Muscle of leg (tissue), 11 donors: ENCODE data around the gene P3H3. TPM values are rescaled to one million over a fixed set of nuclear protein-coding genes. Genes with fewer than 3 reads are reported as not detected.

Source experiments
- DNase-seq: peaks from one replicate; pipeline ENCODE4 v3.0.0; 2013
- H3K27ac ChIP-seq: one replicate; pipeline ENCODE4 v1.5.1; 2013; ENCODE audit warnings: mild to moderate bottlenecking, low read length, control low read depth
- H3K27me3 ChIP-seq: one replicate; pipeline ENCODE4 v1.6.1; 2013; ENCODE audit warnings: low read length; ENCODE audit not compliant: control insufficient read depth, insufficient read depth
- H3K36me3 ChIP-seq: one replicate; pipeline ENCODE4 v1.6.1; 2013; ENCODE audit warnings: low read length; ENCODE audit not compliant: control insufficient read depth, insufficient read depth
- H3K4me1 ChIP-seq: one replicate; pipeline ENCODE4 v1.6.1; 2013; ENCODE audit warnings: low read length; ENCODE audit not compliant: control insufficient read depth, insufficient read depth
- H3K4me3 ChIP-seq: one replicate; pipeline ENCODE4 v1.5.1; 2013; ENCODE audit warnings: low read length, control low read depth
- H3K9me3 ChIP-seq: replicated peaks from 2 replicates; pipeline ENCODE4 v1.6.1; 2013; ENCODE audit warnings: low read depth, low read length; ENCODE audit not compliant: control insufficient read depth
- WGBS: methylation state at CpG from one replicate; pipeline ENCODE4 v1.1.5; 2013; ENCODE audit warnings: missing lambda C conversion rate; ENCODE audit not compliant: insufficient coverage; 5-methylcytosine and 5-hydroxymethylcytosine counted together
- polyA plus RNA-seq, 8 donors: library from polyadenylated mRNA; unstranded; fragments of 120-200 nt; gene quantifications; one replicate each; pipeline versions ENCODE4 v1.2.1 to v1.2.3, GENCODE V29; 2013; ENCODE audit warnings: inconsistent platforms in 1 of 8, low replicate concordance in 1 of 8; ENCODE audit not compliant: insufficient read length in 8 of 8, insufficient read depth in 1 of 8
- total RNA-seq: library from RNA; stranded (reverse); fragments of 120-200 nt; gene quantifications from one replicate; pipeline ENCODE4 v1.2.4, GENCODE V29; 2013

Gene P3H3
- total and polyA plus RNA-seq, 9 donors, result 23.1 to 70.5 (median 46.4) TPM

DNA sequence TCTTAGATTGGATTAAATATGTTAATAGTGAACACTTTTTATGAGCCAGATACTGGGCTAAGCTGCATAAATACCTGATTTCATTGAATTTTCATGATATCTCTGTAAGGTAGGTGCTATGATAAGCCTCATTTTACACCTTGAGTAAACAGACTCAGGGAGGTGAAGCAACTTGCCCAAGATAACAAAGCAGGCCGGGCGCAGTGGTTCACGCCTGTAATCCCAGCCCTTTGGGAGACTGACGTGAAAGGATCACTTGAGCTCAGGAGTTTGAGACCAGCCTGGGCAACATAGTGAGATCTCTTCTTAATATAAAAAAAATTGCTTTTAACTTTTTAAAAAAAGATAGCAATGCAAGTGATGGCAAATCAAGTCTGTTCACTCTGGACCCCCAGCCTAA lies 13.9 kb downstream of the P3H3 start:
- WGBS, result no CpG with 5 or more reads among the region's 4 CpGs
- Histone ChIP-seq H3K36me3 (peaks cover 58% of the 10 kb centered on the region), H3K9me3 (no peaks in the 10 kb centered on the region)

GRCh38 chr12:6843118-6843902 lies 15.1 kb downstream of the P3H3 start:
- peaks cover 55% of the 10 kb centered on the region for H3K36me3 ChIP-seq

More for the DNA sequence above, 13.9 kb downstream of the P3H3 start:
- Histone ChIP-seq H3K27ac (no peak overlapping the region), H3K27me3 (no peaks in the 10 kb centered on the region), H3K4me3 (no peak overlapping the region), H3K4me1 (peaks cover 28% of the 10 kb centered on the region)
- no peak for DNase-seq

GRCh38 chr12:6845395-6845794 lies 17.2 kb downstream of the P3H3 start:
- Histone ChIP-seq H3K27me3 (no peaks in the 10 kb centered on the region), H3K4me1 (peaks cover 23% of the 10 kb centered on the region), H3K36me3 (peaks cover 55% of the 10 kb centered on the region), H3K27ac (no peak overlapping the region), H3K9me3 (no peaks in the 10 kb centered on the region), H3K4me3 (no peak overlapping the region)
- no peak for DNase-seq
- WGBS, result 83% methylated on average over 17 of the region's 17 CpGs

More at GRCh38 chr12:6843118-6843902, 15.1 kb downstream of the P3H3 start:
- DNase-seq, result no peak
- 77% methylated on average over 9 of the region's 16 CpGs for WGBS
- Histone ChIP-seq H3K27ac (no peak overlapping the region), H3K4me3 (no peak overlapping the region), H3K4me1 (peaks cover 28% of the 10 kb centered on the region), H3K9me3 (no peaks in the 10 kb centered on the region), H3K27me3 (no peaks in the 10 kb centered on the region)

- Histone ChIP-seq H3K36me3 (peaks cover 59% of the 10 kb centered on the region), H3K27me3 (no peaks in the 10 kb centered on the region), H3K9me3 (no peaks in the 10 kb centered on the region), H3K4me1 (peaks cover 21% of the 10 kb centered on the region), H3K4me3 (no peak overlapping the region), H3K27ac (no peak overlapping the region)
- WGBS, result 81% methylated on average over 4 of the region's 7 CpGs
- no peak for DNase-seq
These were observed 18.2 kb downstream of the P3H3 start for GRCh38 chr12:6846316-6846869.

DNA sequence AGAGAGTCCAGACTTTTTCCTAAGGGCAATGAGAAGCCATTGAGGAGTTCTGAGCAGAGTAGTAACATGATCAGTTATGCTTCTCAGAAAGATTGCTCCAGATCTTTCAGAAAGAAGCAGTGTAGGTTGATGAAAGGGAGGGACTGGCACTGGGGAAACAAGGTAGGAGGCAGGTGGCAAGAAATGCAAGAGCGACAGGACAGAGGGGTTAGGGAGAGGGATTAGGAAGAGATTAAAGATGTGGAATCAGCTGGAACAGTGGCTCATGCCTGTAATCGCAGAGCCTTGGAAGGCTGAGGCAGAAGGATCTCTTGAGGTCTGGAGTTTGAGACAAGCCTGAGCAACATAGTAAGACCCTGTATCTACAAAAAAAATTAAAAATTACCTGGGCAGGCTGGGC lies 19.5 kb downstream of the P3H3 start:
- Histone ChIP-seq H3K27ac (no peak overlapping the region), H3K4me1 (peaks cover 17% of the 10 kb centered on the region), H3K36me3 (peaks cover 59% of the 10 kb centered on the region), H3K9me3 (no peaks in the 10 kb centered on the region), H3K27me3 (no peaks in the 10 kb centered on the region), H3K4me3 (no peak overlapping the region)
- WGBS, result 100% methylated on average over 1 of the region's 2 CpGs
- DNase-seq, result no peak

DNA sequence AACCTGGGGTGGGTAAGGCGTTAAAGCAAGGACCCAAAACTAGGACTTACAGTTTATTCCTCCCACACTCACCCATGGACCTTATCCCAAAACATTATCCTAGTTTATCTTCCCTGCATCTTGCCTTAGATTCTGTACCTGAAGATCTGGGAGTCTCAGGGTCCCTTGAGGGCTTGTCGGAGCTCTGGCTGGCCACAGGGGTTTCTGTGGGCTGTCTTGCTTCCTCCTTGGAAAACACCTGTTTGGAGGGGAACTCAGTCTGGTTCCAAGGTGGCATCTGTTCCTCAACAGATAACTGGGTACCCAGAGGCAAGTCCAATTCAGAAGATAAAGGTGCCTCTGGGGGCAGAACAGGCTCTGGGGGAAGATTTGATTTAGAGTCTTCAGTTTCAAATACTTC lies 21.2 kb downstream of the P3H3 start:
- Histone ChIP-seq H3K4me1 (peaks cover 24% of the 10 kb centered on the region), H3K27ac (no peak overlapping the region), H3K36me3 (peaks cover 60% of the 10 kb centered on the region), H3K27me3 (no peaks in the 10 kb centered on the region), H3K4me3 (no peak overlapping the region), H3K9me3 (no peaks in the 10 kb centered on the region)
- DNase-seq, result no peak
- WGBS, result 57% methylated on average over 1 of the region's 2 CpGs

- peak overlapping the region; percentile 49 for H3K4me3 ChIP-seq
- DNase-seq, result no peak
- peaks cover 58% of the 10 kb centered on the region for H3K36me3 ChIP-seq
- H3K27ac ChIP-seq, result no peak overlapping the region
- no peaks in the 10 kb centered on the region for H3K9me3 ChIP-seq
- no peaks in the 10 kb centered on the region for H3K27me3 ChIP-seq
- 55% methylated on average over 2 of the region's 10 CpGs for WGBS
- peaks cover 24% of the 10 kb centered on the region for H3K4me1 ChIP-seq
These were observed 21.9 kb downstream of the P3H3 start for GRCh38 chr12:6849976-6850560.

GRCh38 chr12:6850796-6851152 lies 22.6 kb downstream of the P3H3 start:
- WGBS, result 19% methylated on average over 9 of the region's 16 CpGs
- no peaks in the 10 kb centered on the region for H3K27me3 ChIP-seq
- H3K27ac ChIP-seq, result peak overlapping the region; percentile 43
- H3K9me3 ChIP-seq, result no peaks in the 10 kb centered on the region
- DNase-seq, result no peak
- H3K4me3 ChIP-seq, result peak overlapping the region; percentile 49
- peaks cover 24% of the 10 kb centered on the region for H3K4me1 ChIP-seq
- peaks cover 59% of the 10 kb centered on the region for H3K36me3 ChIP-seq

DNA sequence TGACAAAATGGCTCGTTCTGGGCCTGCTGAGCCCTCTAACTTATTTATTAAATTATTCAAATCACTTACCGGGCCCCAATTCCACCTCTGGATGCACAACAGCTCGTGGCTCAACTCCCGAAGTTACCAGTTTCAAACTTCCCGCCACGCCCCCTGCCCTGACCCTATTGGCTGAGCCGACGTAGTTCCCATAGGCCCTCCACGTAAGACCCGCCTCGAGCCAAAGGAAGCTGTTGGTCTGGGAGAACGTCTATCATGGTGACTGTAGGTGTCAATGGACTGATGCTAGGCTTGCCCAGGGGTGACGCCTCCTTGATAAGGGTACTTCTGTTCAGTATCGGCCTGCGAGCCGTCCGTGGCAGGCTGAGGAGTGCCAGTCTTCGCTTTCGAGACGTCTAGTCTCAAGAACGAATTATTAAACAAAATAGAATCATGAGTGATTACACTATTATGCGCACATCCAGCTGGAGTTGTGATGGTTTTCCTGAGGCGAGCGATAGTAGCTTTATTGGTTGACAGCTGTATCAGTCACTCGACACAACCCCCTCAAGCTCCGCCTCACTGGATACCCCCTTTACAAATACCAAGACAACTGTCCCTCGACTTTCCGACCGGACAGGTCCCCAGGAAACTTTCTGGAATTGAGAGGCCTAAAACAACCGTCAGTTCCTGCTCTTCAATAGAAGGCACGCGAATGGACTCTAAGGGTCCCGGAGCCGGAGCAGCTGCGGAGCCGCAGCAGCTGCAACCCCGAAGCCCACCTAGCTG lies 23.1 kb downstream of the P3H3 start, which contains the start of gene CDCA3:
CDCA3 (minus strand) TSS at position 134 of the 768 bp plus-strand sequence. CDS start 334 bp downstream, outside the sequence.
- WGBS, result 0% methylated on average over 27 of the region's 37 CpGs

More for the DNA sequence above, 23.1 kb downstream of the P3H3 start, which contains the start of gene CDCA3:
- peak; percentile 99 for DNase-seq
- Histone ChIP-seq H3K27me3 (no peaks in the 10 kb centered on the region), H3K9me3 (no peaks in the 10 kb centered on the region), H3K27ac (peak within 1 kb of the TSS; percentile 99), H3K4me1 (peaks cover 24% of the 10 kb centered on the region), H3K4me3 (peak within 1 kb of the TSS; percentile 80), H3K36me3 (peaks cover 59% of the 10 kb centered on the region)
